Measurements from ENCODE around the gene ZFAND5.

ZFAND5 gene

GRCh38 chr9:72371151-72371550 is 6.1 kb upstream of the ZFAND5 start:
- DNase-seq, result no peak
- Mint-ChIP-seq H3K27me3 (ENCODE audit: low read depth, poor library complexity) (peaks cover 8% of the 10 kb centered on the region), H3K9me3 (no peaks in the 10 kb centered on the region), H3K27ac (peak overlapping the region; percentile 96), H3K4me3 (no peak overlapping the region), H3K36me3 (ENCODE audit: low read depth) (no peaks in the 10 kb centered on the region), H3K4me1 (peaks cover 6% of the 10 kb centered on the region)
- no peak for TF ChIP-seq CTCF (IDR thresholded peaks at IDR 0.05)

- DNase-seq, result peak; percentile 64
- Mint-ChIP-seq H3K9me3 (no peaks in the 10 kb centered on the region), H3K27ac (peak overlapping the region; percentile 99), H3K4me1 (peaks cover 37% of the 10 kb centered on the region), H3K27me3 (ENCODE audit: low read depth, poor library complexity) (peaks cover 8% of the 10 kb centered on the region), H3K4me3 (peak overlapping the region; percentile 86), H3K36me3 (ENCODE audit: low read depth) (peaks cover 13% of the 10 kb centered on the region)
- TF ChIP-seq CTCF (IDR thresholded peaks at IDR 0.05), result no peak
These were observed 683 bp upstream of the ZFAND5 start for GRCh38 chr9:72365525-72366256.

- peak; percentile 68 for DNase-seq
- peak overlapping the region; percentile 98 for H3K27ac Mint-ChIP-seq
- TF ChIP-seq CTCF (IDR thresholded peaks at IDR 0.05), result no peak
- peaks cover 3% of the 10 kb centered on the region for H3K27me3 Mint-ChIP-seq (ENCODE audit: low read depth, poor library complexity)
- H3K4me1 Mint-ChIP-seq, result peaks cover 53% of the 10 kb centered on the region
- H3K9me3 Mint-ChIP-seq, result no peaks in the 10 kb centered on the region
- H3K36me3 Mint-ChIP-seq (ENCODE audit: low read depth), result peaks cover 28% of the 10 kb centered on the region
- peak overlapping the region; percentile 97 for H3K4me3 Mint-ChIP-seq
These were observed 915 bp downstream of the ZFAND5 start for GRCh38 chr9:72363908-72364678.

GRCh38 chr9:72363236-72363635 is 1.8 kb downstream of the ZFAND5 start:
- H3K4me1 Mint-ChIP-seq, result peaks cover 59% of the 10 kb centered on the region
- no peaks in the 10 kb centered on the region for H3K9me3 Mint-ChIP-seq
- H3K27me3 Mint-ChIP-seq (ENCODE audit: low read depth, poor library complexity), result peaks cover 3% of the 10 kb centered on the region
- peak overlapping the region; percentile 97 for H3K4me3 Mint-ChIP-seq
- TF ChIP-seq CTCF (IDR thresholded peaks at IDR 0.05), result no peak
- peaks cover 34% of the 10 kb centered on the region for H3K36me3 Mint-ChIP-seq (ENCODE audit: low read depth)
- peak overlapping the region; percentile 98 for H3K27ac Mint-ChIP-seq
- no peak for DNase-seq

GRCh38 chr9:72362680-72363139 is 2.3 kb downstream of the ZFAND5 start:
- H3K36me3 Mint-ChIP-seq (ENCODE audit: low read depth), result peaks cover 39% of the 10 kb centered on the region
- H3K4me3 Mint-ChIP-seq, result peak overlapping the region; percentile 97
- DNase-seq, result peak; percentile 15
- H3K27ac Mint-ChIP-seq, result peak overlapping the region; percentile 98
- peaks cover 65% of the 10 kb centered on the region for H3K4me1 Mint-ChIP-seq
- peaks cover 3% of the 10 kb centered on the region for H3K27me3 Mint-ChIP-seq (ENCODE audit: low read depth, poor library complexity)
- no peak for TF ChIP-seq CTCF (IDR thresholded peaks at IDR 0.05)
- no peaks in the 10 kb centered on the region for H3K9me3 Mint-ChIP-seq

Data from nephron progenitor cell (in vitro differentiated cells).